WI38 (cell line): Measurements from ENCODE around the gene ENDOG.

Experiments used
- H3K4me3 ChIP-seq: 2 replicates; pipeline ENCODE4 v1.5.1; 2011; ENCODE audit warnings: low read depth, mild to moderate bottlenecking, control low read depth, low read length
- TF ChIP-seq, protein P1 (sequence below): IDR thresholded peaks from 2 replicates; pipeline ENCODE4 v1.5.1; 2012; ENCODE audit warnings: low read depth, mild to moderate bottlenecking, control low read depth, low read length

The ENDOG gene

GRCh38 chr9:128819716-128820664 lies 1.7 kb downstream of the ENDOG start:
- TF ChIP-seq, protein P1, sequence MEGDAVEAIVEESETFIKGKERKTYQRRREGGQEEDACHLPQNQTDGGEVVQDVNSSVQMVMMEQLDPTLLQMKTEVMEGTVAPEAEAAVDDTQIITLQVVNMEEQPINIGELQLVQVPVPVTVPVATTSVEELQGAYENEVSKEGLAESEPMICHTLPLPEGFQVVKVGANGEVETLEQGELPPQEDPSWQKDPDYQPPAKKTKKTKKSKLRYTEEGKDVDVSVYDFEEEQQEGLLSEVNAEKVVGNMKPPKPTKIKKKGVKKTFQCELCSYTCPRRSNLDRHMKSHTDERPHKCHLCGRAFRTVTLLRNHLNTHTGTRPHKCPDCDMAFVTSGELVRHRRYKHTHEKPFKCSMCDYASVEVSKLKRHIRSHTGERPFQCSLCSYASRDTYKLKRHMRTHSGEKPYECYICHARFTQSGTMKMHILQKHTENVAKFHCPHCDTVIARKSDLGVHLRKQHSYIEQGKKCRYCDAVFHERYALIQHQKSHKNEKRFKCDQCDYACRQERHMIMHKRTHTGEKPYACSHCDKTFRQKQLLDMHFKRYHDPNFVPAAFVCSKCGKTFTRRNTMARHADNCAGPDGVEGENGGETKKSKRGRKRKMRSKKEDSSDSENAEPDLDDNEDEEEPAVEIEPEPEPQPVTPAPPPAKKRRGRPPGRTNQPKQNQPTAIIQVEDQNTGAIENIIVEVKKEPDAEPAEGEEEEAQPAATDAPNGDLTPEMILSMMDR = no peak
- H3K4me3 ChIP-seq = no peak overlapping the region

DNA sequence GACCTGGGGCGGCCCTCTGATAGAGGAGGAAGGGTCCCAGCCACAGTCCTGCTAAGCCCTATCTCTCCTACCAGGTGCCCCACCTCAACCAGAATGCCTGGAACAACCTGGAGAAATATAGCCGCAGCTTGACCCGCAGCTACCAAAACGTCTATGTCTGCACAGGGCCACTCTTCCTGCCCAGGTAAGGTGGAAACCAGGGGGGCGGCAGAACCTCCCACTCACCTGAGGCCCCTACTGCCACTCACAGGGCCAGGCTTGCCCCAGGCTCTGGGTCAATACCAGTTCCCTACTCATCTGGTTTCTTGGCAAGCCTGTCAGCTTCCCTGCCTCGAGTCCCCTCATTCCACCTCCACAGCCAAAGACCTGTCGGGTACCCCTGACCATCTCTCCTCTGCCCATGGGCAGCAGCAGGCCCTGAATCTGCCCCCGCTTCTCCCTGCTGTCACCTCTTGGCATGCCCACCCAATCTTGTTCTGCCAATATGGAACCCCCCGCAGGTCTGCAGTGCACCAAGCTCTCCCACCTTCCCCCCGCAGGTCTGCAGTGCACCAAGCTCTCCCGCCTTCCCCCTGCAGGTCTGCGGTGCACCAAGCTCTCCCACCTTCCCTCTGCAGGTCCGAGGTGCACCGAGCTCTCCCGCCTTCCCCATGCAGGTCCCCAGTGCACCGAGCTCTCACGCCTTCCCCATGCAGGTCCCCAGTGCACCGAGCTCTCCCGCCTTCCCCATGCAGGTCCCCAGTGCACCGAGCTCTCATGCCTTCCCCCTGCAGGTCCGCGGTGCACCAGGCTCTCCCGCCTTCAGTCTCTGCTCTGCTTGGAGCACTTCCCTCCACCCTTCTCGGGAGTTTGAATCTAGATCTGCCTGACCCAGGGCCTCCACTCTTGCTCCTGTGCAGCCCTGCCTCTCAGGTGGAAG lies 2.6 kb downstream of the ENDOG start:
- no peak overlapping the region for H3K4me3 ChIP-seq
- TF ChIP-seq, protein P1 = no peak

DNA sequence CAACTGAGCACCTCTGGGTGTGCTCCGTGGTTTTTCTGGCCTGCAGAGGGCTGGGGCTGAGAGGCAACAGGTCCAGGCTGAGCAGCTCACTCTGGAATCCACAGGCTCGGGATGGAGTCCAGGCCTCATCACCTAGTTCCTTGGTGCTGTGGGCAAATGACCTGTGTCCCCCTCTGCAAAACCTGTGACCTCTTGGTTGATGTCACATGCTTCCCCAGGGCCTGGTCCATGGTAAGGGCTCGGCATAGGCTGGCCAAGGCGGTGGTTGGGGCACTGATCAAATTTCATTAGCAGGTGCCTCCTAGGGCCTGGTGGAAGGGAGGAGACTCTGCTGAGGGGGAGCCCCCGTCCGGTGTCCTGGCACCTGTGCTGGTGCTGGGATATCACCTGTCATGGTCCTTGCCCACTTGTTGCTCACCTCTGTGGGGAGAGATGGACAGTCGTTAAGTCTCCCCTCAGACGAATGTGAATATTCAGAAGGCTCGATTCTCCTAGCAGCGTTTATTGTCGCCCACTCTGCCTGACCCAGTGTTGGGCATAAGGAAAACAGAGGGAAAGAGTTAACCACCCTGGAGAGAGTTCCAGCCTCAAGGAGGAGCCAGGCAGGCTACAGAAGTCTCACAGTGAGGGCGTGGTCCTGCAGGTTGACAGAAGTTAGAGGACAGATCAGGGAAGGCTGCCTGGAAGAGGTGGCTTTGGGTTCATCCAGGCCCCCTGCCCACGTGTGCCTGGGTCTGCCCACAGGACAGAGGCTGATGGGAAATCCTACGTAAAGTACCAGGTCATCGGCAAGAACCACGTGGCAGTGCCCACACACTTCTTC lies 3.5 kb downstream of the ENDOG start:
- H3K4me3 ChIP-seq = no peak overlapping the region
- TF ChIP-seq, protein P1 = no peak

DNA sequence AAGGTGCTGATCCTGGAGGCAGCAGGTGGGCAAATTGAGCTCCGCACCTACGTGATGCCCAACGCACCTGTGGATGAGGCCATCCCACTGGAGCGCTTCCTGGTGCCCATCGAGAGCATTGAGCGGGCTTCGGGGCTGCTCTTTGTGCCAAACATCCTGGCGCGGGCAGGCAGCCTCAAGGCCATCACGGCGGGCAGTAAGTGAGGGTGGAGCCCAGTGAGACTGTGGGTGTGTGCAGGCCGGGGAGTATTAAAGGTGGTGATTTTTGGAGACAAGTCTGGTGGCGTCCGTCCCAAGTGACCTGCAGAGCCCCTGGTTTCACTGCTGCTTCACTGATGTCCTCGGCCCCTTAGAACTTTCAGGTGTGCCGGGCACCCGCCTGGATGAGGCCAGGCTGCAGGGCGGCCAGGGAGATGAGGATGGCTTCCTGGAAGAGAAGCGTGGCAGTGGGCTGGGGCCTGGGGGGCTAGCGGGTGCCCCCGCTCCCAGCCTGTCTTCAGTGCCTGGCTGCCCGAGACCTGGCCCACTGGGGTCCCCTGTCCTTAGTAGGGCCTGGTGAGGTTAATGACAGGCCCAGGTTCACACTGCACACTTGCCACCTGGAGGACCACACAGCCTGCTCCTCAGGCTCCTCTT lies 4.2 kb downstream of the ENDOG start:
- H3K4me3 ChIP-seq = no peak overlapping the region
- TF ChIP-seq, protein P1 = no peak

GRCh38 chr9:128823362-128823902 lies 5.1 kb downstream of the ENDOG start:
- TF ChIP-seq, protein P1 = no peak
- H3K4me3 ChIP-seq = no peak overlapping the region

DNA sequence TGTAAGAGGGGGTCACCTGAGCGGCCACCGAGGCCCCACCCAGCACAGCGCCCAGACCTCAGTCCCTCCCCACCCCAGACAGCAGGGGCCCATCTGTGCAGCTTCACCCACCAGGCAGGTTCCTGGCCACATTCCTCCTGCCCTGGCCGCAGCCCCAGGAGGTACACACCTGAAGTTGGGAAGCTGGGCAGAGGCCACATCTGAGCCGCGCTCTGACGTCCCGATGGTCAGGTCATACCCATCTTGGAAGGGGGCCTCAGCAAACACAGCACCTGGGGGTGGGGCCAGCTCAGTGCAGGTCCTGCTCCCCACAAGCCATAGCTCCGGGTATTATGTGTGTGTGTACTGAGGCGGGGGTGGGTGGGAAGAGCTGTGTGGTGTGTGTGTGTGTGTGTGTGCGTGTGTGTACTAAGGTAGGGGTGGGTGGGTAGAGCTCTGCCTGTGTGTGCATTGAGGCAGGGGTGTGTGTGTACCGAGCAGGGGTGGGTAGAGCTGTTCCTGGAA lies 5.7 kb downstream of the ENDOG start:
- TF ChIP-seq, protein P1 = no peak
- no peak overlapping the region for H3K4me3 ChIP-seq
